SK-N-SH (cell line): ENCODE data around the gene CCNI2.

Experiments used
- EP300 ChIP-seq, 2 experiments: IDR thresholded peaks; 2 replicates each; pipeline versions ENCODE4 v1.4.0 to v1.6.1; 2012; ENCODE audit warnings: borderline replicate concordance in 1 of 2, low read depth in 1 of 2, low read length in 1 of 2
- EZH2phosphoT487 ChIP-seq: fragments of 200-600 bp; sonication (generic); IDR thresholded peaks from 2 replicates; pipeline ENCODE4 v1.6.1; 2017; ENCODE audit warnings: low read depth, mixed run types, mild to moderate bottlenecking, antibody characterized with exemption, moderate library complexity, borderline replicate concordance
- FOSL2 ChIP-seq: IDR thresholded peaks from 2 replicates; pipeline ENCODE4 v1.4.0; 2012; ENCODE audit warnings: low read depth, mild to moderate bottlenecking, moderate library complexity, borderline replicate concordance
- MEF2A ChIP-seq: IDR thresholded peaks from 2 replicates; pipeline ENCODE4 v1.4.0; 2012; ENCODE audit warnings: low read depth, borderline replicate concordance
- MXI1 ChIP-seq: IDR thresholded peaks from 2 replicates; pipeline ENCODE4 v1.6.1; 2012; ENCODE audit warnings: mild to moderate bottlenecking, low read depth, low read length, improper control_type of control experiment
- POLR2AphosphoS5 ChIP-seq: IDR thresholded peaks from 2 replicates; pipeline ENCODE4 v1.6.1; 2012; ENCODE audit warnings: low read depth, low read length
- RXRA ChIP-seq: IDR thresholded peaks from 2 replicates; pipeline ENCODE4 v1.4.0; 2012; ENCODE audit warnings: low read depth, mild to moderate bottlenecking, borderline replicate concordance
- SIN3A ChIP-seq: IDR thresholded peaks from 2 replicates; pipeline ENCODE4 v1.6.1; 2012; ENCODE audit warnings: low read depth, mild to moderate bottlenecking, low read length, moderate library complexity, borderline replicate concordance
- YY1 ChIP-seq: IDR thresholded peaks from 2 replicates; pipeline ENCODE4 v1.4.0; 2012; ENCODE audit warnings: low read depth, mild to moderate bottlenecking
- TF ChIP-seq, protein P1 (sequence below): fragments of 150-350 bp; IDR thresholded peaks from 2 replicates; pipeline ENCODE4 v1.6.1; 2017; ENCODE audit warnings: antibody characterized with exemption, low read length, low read depth, borderline replicate concordance
- TF ChIP-seq, protein P2 (sequence below): fragments of 200-600 bp; sonication (generic); IDR thresholded peaks from 2 replicates; pipeline ENCODE4 v1.6.1; 2017; ENCODE audit warnings: antibody characterized with exemption, mild to moderate bottlenecking, moderate library complexity
- TF ChIP-seq, protein P3 (sequence below): IDR thresholded peaks from 2 replicates; pipeline ENCODE4 v1.4.0; 2012; ENCODE audit warnings: low read depth

DNA sequence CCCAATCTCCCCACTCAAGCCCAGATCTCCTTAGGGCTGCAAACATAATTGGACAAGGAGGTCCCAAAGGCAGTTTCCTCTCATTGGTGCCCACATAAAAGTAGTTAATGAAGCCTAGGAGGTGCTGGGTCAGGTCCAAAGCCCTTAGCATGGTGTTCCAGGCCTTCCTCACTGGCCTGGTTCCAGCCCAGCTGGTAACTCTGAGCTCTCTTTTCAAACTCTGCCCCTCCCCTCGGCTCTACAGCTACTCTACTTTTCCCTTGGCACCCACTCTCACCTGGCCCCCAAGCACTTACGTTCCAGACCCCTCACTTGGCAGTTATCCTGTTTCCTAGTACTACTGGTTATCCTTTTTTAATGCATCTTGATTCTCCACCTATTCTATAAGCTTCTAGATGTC is 19.9 kb downstream of the CCNI2 start:
- TF ChIP-seq EZH2phosphoT487 (no peak), EP300 (IDR thresholded peaks at IDR 0.05; ENCODE audit: borderline replicate concordance in 1 of 2, low read depth in 1 of 2, low read length in 1 of 2) (no peak), MEF2A (no peak), RXRA (no peak), MXI1 (no peak), YY1 (no peak), POLR2AphosphoS5 (no peak), SIN3A (no peak), FOSL2 (no peak)
- TF ChIP-seq, protein P1, sequence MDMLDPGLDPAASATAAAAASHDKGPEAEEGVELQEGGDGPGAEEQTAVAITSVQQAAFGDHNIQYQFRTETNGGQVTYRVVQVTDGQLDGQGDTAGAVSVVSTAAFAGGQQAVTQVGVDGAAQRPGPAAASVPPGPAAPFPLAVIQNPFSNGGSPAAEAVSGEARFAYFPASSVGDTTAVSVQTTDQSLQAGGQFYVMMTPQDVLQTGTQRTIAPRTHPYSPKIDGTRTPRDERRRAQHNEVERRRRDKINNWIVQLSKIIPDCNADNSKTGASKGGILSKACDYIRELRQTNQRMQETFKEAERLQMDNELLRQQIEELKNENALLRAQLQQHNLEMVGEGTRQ = no peak
- TF ChIP-seq, protein P2, sequence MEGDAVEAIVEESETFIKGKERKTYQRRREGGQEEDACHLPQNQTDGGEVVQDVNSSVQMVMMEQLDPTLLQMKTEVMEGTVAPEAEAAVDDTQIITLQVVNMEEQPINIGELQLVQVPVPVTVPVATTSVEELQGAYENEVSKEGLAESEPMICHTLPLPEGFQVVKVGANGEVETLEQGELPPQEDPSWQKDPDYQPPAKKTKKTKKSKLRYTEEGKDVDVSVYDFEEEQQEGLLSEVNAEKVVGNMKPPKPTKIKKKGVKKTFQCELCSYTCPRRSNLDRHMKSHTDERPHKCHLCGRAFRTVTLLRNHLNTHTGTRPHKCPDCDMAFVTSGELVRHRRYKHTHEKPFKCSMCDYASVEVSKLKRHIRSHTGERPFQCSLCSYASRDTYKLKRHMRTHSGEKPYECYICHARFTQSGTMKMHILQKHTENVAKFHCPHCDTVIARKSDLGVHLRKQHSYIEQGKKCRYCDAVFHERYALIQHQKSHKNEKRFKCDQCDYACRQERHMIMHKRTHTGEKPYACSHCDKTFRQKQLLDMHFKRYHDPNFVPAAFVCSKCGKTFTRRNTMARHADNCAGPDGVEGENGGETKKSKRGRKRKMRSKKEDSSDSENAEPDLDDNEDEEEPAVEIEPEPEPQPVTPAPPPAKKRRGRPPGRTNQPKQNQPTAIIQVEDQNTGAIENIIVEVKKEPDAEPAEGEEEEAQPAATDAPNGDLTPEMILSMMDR = no peak
- TF ChIP-seq, protein P3, sequence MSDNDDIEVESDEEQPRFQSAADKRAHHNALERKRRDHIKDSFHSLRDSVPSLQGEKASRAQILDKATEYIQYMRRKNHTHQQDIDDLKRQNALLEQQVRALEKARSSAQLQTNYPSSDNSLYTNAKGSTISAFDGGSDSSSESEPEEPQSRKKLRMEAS = no peak
